ENCODE data around the gene EDEM3. TPM values are rescaled to one million over a fixed set of nuclear protein-coding genes. Genes with fewer than 3 reads are reported as not detected.

Gene EDEM3, protein sequence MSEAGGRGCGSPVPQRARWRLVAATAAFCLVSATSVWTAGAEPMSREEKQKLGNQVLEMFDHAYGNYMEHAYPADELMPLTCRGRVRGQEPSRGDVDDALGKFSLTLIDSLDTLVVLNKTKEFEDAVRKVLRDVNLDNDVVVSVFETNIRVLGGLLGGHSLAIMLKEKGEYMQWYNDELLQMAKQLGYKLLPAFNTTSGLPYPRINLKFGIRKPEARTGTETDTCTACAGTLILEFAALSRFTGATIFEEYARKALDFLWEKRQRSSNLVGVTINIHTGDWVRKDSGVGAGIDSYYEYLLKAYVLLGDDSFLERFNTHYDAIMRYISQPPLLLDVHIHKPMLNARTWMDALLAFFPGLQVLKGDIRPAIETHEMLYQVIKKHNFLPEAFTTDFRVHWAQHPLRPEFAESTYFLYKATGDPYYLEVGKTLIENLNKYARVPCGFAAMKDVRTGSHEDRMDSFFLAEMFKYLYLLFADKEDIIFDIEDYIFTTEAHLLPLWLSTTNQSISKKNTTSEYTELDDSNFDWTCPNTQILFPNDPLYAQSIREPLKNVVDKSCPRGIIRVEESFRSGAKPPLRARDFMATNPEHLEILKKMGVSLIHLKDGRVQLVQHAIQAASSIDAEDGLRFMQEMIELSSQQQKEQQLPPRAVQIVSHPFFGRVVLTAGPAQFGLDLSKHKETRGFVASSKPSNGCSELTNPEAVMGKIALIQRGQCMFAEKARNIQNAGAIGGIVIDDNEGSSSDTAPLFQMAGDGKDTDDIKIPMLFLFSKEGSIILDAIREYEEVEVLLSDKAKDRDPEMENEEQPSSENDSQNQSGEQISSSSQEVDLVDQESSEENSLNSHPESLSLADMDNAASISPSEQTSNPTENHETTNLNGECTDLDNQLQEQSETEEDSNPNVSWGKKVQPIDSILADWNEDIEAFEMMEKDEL
- 72.3 TPM for total RNA-seq

DNA sequence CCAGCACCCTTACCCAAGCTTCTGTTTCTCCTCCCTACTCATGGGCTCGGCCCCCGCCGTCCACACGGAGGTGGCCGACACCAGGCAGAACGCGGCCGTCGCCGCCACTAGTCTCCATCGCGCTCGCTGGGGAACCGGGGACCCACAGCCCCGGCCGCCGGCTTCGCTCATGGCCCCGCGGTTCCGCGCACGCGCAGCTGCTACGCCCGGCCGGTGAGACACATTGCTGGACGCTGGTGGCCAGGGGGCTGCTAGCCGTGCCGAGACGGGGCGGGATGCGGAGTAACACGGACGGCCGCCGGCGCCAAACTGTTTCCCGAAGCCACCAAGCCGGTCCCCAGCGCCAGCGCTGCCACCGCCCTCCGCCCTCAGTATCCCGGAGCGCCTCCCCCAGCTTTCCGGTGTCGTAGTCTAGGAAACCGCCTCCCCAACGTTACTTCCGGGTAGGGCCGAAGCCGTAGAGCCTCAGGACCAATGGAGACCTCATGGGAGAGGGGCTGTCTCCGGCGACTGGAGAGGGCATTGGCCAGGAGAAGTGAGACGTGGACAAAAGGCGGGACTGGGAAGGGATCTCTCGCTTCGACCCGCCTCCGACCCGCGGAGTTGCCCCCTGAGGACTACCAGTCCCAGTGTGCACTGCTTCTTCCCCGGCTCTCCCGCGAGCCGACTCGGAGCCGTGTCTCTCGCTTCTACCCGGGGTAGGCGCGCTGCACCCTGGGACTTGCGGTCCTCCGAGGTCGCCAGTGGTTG, at the start of gene EDEM3:
TSS of gene EDEM3 (minus strand) at position 383 of the 750 bp plus-strand sequence. CDS start at position 171, 212 bp downstream.

Other genes with a start within 250 kb of the EDEM3 start
- gene NIBAN1, start 219.7 kb upstream of the EDEM3 start, total RNA-seq: 1.6 TPM

Measured in parietal lobe (tissue), 1 donor.